IMR-90 (cell line): ENCODE results near the gene ZNF76.

Experiments
- BHLHE40 ChIP-seq: fragments of 150-350 bp; IDR thresholded peaks from 2 replicates; pipeline ENCODE4 v1.6.1; 2016; ENCODE audit warnings: mild to moderate bottlenecking, low read depth, low read length
- CEBPB ChIP-seq: IDR thresholded peaks from 2 replicates; pipeline ENCODE4 v1.6.1; 2012; ENCODE audit warnings: low read depth, low read length, improper control_type of control experiment
- CHD1 ChIP-seq: IDR thresholded peaks from 2 replicates; pipeline ENCODE4 v1.6.1; 2012; ENCODE audit warnings: low read depth, low read length, improper control_type of control experiment
- CTCF ChIP-seq: conservative IDR thresholded peaks from 2 replicates; pipeline ENCODE4 v1.5.1; 2012; ENCODE audit warnings: mild to moderate bottlenecking, low read depth, low read length, improper control_type of control experiment
- FOS ChIP-seq: fragments of 150-350 bp; IDR thresholded peaks from 2 replicates; pipeline ENCODE4 v1.6.1; 2016; ENCODE audit warnings: low read depth, low read length
- MAFK ChIP-seq: IDR thresholded peaks from 2 replicates; pipeline ENCODE4 v1.6.1; 2012; ENCODE audit warnings: low read depth, low read length, improper control_type of control experiment
- MAZ ChIP-seq: IDR thresholded peaks from 2 replicates; pipeline ENCODE4 v1.6.1; 2012; ENCODE audit warnings: low read depth, mild to moderate bottlenecking, low read length, improper control_type of control experiment, moderate library complexity, borderline replicate concordance
- MXI1 ChIP-seq: IDR thresholded peaks from 2 replicates; pipeline ENCODE4 v1.6.1; 2012; ENCODE audit warnings: low read depth, mild to moderate bottlenecking, low read length, moderate library complexity, borderline replicate concordance
- POLR2A ChIP-seq: IDR thresholded peaks from 2 replicates; pipeline ENCODE4 v1.6.1; 2012; ENCODE audit warnings: mild to moderate bottlenecking, low read depth, low read length
- RAD21 ChIP-seq: IDR thresholded peaks from 2 replicates; pipeline ENCODE4 v1.6.1; 2012; ENCODE audit warnings: low read length, improper control_type of control experiment
- RCOR1 ChIP-seq: IDR thresholded peaks from 2 replicates; pipeline ENCODE4 v1.6.1; 2012; ENCODE audit warnings: mild to moderate bottlenecking, low read length, improper control_type of control experiment; ENCODE audit not compliant: insufficient replicate concordance
- RFX5 ChIP-seq: IDR thresholded peaks from 2 replicates; pipeline ENCODE4 v1.8.0; 2012; ENCODE audit warnings: low read depth, mild to moderate bottlenecking, low read length, moderate library complexity
- SMC3 ChIP-seq: fragments of 150-350 bp; IDR thresholded peaks from 2 replicates; pipeline ENCODE4 v1.6.1; 2016; ENCODE audit warnings: low read depth, mild to moderate bottlenecking, antibody characterized with exemption, low read length, moderate library complexity
- USF2 ChIP-seq: fragments of 150-350 bp; IDR thresholded peaks from 2 replicates; pipeline ENCODE4 v1.6.1; 2017; ENCODE audit warnings: mild to moderate bottlenecking, antibody characterized with exemption, low read length, low read depth

GRCh38 chr6:35298625-35299140 lies 39.1 kb downstream of the ZNF76 start:
- TF ChIP-seq CEBPB: no peak
- TF ChIP-seq POLR2A: no peak
- TF ChIP-seq RAD21: no peak
- TF ChIP-seq CTCF: no peak
- TF ChIP-seq RFX5: no peak
- TF ChIP-seq BHLHE40: no peak
- no peak for TF ChIP-seq RCOR1
- TF ChIP-seq MAFK: no peak
- no peak for TF ChIP-seq FOS
- no peak for TF ChIP-seq MXI1
- no peak for TF ChIP-seq SMC3
- TF ChIP-seq USF2: no peak
- TF ChIP-seq MAZ: no peak
- no peak for TF ChIP-seq CHD1
